ENCODE data around the gene C2orf78. TPM values are rescaled to one million over a fixed set of nuclear protein-coding genes. Genes with fewer than 3 reads are reported as not detected.

Gene C2orf78
- total RNA-seq, 1 donor from 2014 or later, result not detected

GRCh38 chr2:73851274-73851673 is 67.3 kb downstream of the C2orf78 start:
- DNase-seq, result no peak
- TF ChIP-seq, protein P1, sequence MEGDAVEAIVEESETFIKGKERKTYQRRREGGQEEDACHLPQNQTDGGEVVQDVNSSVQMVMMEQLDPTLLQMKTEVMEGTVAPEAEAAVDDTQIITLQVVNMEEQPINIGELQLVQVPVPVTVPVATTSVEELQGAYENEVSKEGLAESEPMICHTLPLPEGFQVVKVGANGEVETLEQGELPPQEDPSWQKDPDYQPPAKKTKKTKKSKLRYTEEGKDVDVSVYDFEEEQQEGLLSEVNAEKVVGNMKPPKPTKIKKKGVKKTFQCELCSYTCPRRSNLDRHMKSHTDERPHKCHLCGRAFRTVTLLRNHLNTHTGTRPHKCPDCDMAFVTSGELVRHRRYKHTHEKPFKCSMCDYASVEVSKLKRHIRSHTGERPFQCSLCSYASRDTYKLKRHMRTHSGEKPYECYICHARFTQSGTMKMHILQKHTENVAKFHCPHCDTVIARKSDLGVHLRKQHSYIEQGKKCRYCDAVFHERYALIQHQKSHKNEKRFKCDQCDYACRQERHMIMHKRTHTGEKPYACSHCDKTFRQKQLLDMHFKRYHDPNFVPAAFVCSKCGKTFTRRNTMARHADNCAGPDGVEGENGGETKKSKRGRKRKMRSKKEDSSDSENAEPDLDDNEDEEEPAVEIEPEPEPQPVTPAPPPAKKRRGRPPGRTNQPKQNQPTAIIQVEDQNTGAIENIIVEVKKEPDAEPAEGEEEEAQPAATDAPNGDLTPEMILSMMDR (IDR thresholded peaks at IDR 0.05), result no peak

DNA sequence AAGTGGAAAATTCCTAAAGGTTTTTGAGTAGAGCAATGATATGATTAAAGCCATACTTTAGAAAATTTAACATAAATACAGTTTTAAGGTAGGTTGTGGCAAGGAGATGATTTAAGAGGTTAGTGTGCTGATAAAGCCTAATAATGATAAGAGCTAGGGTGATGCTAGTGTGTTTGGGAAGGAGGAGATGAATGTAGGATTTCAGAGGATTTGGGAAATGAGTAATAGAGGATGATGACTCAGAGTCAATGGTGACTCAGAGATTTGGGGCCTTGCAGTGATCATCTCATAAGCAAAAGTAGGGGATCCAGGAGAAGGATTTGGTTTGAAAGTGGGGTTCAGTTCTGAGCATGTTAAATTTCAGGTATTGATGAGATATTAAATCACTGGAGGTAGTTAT is 68.0 kb downstream of the C2orf78 start:
- TF ChIP-seq, protein P1 (IDR thresholded peaks at IDR 0.05), result no peak

More at GRCh38 chr2:73851274-73851673, 67.3 kb downstream of the C2orf78 start:
- Mint-ChIP-seq H3K36me3 (ENCODE audit: low read depth) (peaks cover 44% of the 10 kb centered on the region), H3K4me1 (peaks cover 3% of the 10 kb centered on the region), H3K27ac (no peak overlapping the region), H3K4me3 (no peak overlapping the region), H3K9me3 (no peaks in the 10 kb centered on the region), H3K27me3 (no peaks in the 10 kb centered on the region)
- no peak for ATAC-seq (ENCODE audit: low read depth)
- intact Hi-C loops (cut with micrococcal nuclease), result no loop called here
- CTCF ChIA-PET, result no interaction called here
- POLR2A ChIA-PET, result interaction anchor here (0.7 kb wide), 2 partner anchors 22 to 297 kb away, joined by 3 to 6 read pairs; partner anchors contain the start of genes BOLA3 and STAMBP

GRCh38 chr2:73855526-73855925 is 71.5 kb downstream of the C2orf78 start:
- Mint-ChIP-seq H3K4me1 (peaks cover 13% of the 10 kb centered on the region), H3K27ac (no peak overlapping the region), H3K9me3 (no peaks in the 10 kb centered on the region), H3K36me3 (ENCODE audit: low read depth) (peaks cover 27% of the 10 kb centered on the region), H3K27me3 (no peaks in the 10 kb centered on the region), H3K4me3 (no peak overlapping the region)
- no peak for DNase-seq
- ChIA-PET POLR2A (no interaction called here), CTCF (no interaction called here)
- intact Hi-C loops (cut with micrococcal nuclease), result no loop called here
- TF ChIP-seq, protein P1 (IDR thresholded peaks at IDR 0.05), result no peak
- ATAC-seq (ENCODE audit: low read depth), result no peak

More for the DNA sequence above, 68.0 kb downstream of the C2orf78 start:
- Mint-ChIP-seq H3K9me3 (no peaks in the 10 kb centered on the region), H3K4me3 (no peak overlapping the region), H3K27ac (no peak overlapping the region), H3K36me3 (ENCODE audit: low read depth) (peaks cover 38% of the 10 kb centered on the region), H3K4me1 (peaks cover 10% of the 10 kb centered on the region), H3K27me3 (no peaks in the 10 kb centered on the region)
- CTCF ChIA-PET, result no interaction called here
- ATAC-seq (ENCODE audit: low read depth), result no peak
- POLR2A ChIA-PET, result interaction anchor here (0.7 kb wide), 1 partner anchor 23 kb away, joined by 6 read pairs; the partner anchor contains the start of gene STAMBP
- intact Hi-C loops (cut with micrococcal nuclease), result no loop called here
- DNase-seq, result no peak

GRCh38 chr2:73856214-73856613 is 72.2 kb downstream of the C2orf78 start:
- Mint-ChIP-seq H3K27me3 (no peaks in the 10 kb centered on the region), H3K27ac (no peak overlapping the region), H3K36me3 (ENCODE audit: low read depth) (peaks cover 29% of the 10 kb centered on the region), H3K4me3 (no peak overlapping the region), H3K4me1 (peaks cover 13% of the 10 kb centered on the region), H3K9me3 (no peaks in the 10 kb centered on the region)
- ATAC-seq (ENCODE audit: low read depth) (no peak), DNase-seq (no peak)
- intact Hi-C loops (cut with micrococcal nuclease), result no loop called here
- POLR2A ChIA-PET, result no interaction called here
- TF ChIP-seq, protein P1 (IDR thresholded peaks at IDR 0.05), result no peak
- CTCF ChIA-PET, result no interaction called here

DNA sequence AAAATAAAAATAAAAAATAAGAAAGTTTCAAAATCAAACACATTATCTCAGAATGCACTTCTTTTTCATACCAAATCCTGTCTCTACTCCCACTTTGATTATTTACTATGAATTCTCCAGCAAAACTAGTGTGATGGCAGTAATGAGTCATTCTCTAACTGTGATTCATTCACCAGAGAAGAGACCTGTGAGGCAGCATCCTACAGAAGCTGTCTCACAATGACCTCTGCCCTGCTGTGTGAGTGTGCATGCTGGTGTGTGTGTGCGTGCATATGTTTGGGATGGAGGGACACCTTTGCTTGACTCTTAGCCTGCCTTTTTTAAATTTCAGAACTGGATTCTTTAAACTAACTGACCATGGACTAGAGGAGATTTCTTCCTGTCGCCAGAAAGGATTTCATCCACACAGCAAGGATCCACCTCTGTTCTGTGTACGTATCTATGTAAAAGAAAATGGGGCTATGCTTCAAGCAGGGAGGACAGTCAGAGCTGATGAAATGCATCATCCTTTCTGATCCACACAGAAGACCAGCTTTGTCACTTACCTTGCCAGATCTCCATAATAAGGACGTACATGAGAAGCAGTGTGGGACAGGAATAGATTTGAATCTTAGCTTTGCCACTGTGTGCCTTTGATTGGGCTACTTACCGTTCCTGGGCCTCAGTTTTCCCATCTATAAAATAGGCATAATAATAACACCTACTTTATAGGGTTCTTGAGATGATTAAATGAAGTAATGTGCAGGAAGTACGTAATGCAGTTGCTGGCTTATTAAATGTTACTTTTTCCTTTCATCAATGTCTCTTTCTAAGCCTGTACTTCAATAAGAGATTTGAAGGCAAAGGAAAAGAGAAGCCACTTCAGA is 76.0 kb downstream of the C2orf78 start:
- ChIA-PET POLR2A (no interaction called here), CTCF (no interaction called here)
- H3K9me3 Mint-ChIP-seq, result no peaks in the 10 kb centered on the region
- DNase-seq, result no peak
- TF ChIP-seq, protein P1 (IDR thresholded peaks at IDR 0.05), result no peak
- ATAC-seq (ENCODE audit: low read depth), result no peak
- H3K4me1 Mint-ChIP-seq, result peaks cover 13% of the 10 kb centered on the region
- peaks cover 58% of the 10 kb centered on the region for H3K36me3 Mint-ChIP-seq (ENCODE audit: low read depth)
- no peak overlapping the region for H3K4me3 Mint-ChIP-seq
- no peaks in the 10 kb centered on the region for H3K27me3 Mint-ChIP-seq
- no peak overlapping the region for H3K27ac Mint-ChIP-seq
- intact Hi-C loops (cut with micrococcal nuclease), result no loop called here
